Measurements from ENCODE around the gene RAB43. TPM values are rescaled to one million over a fixed set of nuclear protein-coding genes. Genes with fewer than 3 reads are reported as not detected.

The RAB43 gene
- polyA plus RNA-seq, 2 of the 4 experiments (the other 2 are of a cell fraction) = 1.6 to 2.9 TPM

DNA sequence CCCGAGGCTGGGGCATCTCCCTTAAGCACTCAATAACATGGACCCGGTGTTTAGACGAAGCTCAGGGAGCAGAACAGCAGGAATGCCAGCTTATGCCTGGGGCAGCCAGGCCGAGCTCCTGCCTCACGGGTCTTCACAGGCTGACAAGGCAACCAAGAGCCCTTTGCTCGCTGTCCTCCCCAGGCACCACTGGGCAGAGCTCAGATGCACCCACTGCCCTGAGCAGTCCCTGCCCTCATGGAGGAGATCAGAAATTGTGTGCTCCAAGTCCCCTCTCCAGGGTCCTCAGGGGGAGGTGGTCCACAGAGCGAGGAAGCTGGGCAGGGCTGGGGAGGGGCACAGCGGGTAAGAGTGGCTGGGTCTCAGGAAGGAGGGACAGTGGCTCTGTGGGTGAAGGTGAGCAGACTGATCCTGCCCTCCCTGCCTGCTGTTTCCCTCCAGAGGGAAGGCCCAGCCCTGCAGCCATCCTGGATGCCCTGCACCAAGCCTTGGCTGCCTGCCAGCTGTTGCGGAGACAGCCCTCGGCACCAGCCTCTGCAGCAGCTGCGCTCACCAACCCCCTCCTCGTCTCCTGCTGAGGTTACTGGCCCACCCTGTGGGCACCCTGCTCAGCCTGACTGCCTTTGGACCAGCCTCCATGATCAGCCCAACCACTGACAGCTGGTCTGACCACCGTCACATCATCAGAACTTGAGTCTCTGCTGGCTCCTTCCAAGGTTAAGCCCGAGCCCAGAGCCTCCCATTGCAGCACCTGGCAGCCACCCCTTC, 82.1 kb downstream of the RAB43 start:
- FAIRE-seq (no peak), ATAC-seq (peak in 1 of 2 experiments; percentile 31; a peak in 2 of 6 replicates), DNase-seq (ENCODE audit: low read depth in 1 of 2, low spot score in 1 of 2) (no peak)
- 66% methylated on average over 14 of the region's 14 CpGs for WGBS (ENCODE audit: missing lambda C conversion rate)
- Histone ChIP-seq H3K4me1 (no peaks in the 10 kb centered on the region), H3K4me2 (no peak overlapping the region), H3K4me3 (no peak overlapping the region), H3K27ac (no peak overlapping the region), H3K9me3 (no peaks in the 10 kb centered on the region)
- ChIA-PET CTCF (interaction anchor here (2.6 to 3.3 kb wide), 2 partner anchors 13 to 14 kb away, joined by 9 to 16 read pairs; no protein-coding TSS in a partner anchor), POLR2A (no interaction called here)
- TF ChIP-seq, protein P1, sequence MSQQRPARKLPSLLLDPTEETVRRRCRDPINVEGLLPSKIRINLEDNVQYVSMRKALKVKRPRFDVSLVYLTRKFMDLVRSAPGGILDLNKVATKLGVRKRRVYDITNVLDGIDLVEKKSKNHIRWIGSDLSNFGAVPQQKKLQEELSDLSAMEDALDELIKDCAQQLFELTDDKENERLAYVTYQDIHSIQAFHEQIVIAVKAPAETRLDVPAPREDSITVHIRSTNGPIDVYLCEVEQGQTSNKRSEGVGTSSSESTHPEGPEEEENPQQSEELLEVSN (IDR thresholded peaks at IDR 0.05; ENCODE audit: borderline replicate concordance, low read depth) = no peak
- TF ChIP-seq MYC (IDR thresholded peaks at IDR 0.05; ENCODE audit: borderline replicate concordance, low read length) (no peak), MAZ (IDR thresholded peaks at IDR 0.05; ENCODE audit: borderline replicate concordance, low read depth, low read length) (no peak), POLR2A (IDR thresholded peaks at IDR 0.05; ENCODE audit: low read length) (no peak), ZNF302 (CRISPR knock-in tag; IDR thresholded peaks at IDR 0.05) (no peak), FOSB (CRISPR knock-in tag; IDR thresholded peaks at IDR 0.05) (no peak), NFE2L2 (conservative IDR thresholded peaks at IDR 0.05; ENCODE audit: low read length) (no peak), ZSCAN20 (CRISPR knock-in tag; IDR thresholded peaks at IDR 0.05) (no peak)
- TF ChIP-seq, protein P2, sequence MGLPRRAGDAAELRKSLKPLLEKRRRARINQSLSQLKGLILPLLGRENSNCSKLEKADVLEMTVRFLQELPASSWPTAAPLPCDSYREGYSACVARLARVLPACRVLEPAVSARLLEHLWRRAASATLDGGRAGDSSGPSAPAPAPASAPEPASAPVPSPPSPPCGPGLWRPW (IDR thresholded peaks at IDR 0.05) = no peak
- TF ChIP-seq, protein P3, sequence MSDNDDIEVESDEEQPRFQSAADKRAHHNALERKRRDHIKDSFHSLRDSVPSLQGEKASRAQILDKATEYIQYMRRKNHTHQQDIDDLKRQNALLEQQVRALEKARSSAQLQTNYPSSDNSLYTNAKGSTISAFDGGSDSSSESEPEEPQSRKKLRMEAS (IDR thresholded peaks at IDR 0.05) = no peak

DNA sequence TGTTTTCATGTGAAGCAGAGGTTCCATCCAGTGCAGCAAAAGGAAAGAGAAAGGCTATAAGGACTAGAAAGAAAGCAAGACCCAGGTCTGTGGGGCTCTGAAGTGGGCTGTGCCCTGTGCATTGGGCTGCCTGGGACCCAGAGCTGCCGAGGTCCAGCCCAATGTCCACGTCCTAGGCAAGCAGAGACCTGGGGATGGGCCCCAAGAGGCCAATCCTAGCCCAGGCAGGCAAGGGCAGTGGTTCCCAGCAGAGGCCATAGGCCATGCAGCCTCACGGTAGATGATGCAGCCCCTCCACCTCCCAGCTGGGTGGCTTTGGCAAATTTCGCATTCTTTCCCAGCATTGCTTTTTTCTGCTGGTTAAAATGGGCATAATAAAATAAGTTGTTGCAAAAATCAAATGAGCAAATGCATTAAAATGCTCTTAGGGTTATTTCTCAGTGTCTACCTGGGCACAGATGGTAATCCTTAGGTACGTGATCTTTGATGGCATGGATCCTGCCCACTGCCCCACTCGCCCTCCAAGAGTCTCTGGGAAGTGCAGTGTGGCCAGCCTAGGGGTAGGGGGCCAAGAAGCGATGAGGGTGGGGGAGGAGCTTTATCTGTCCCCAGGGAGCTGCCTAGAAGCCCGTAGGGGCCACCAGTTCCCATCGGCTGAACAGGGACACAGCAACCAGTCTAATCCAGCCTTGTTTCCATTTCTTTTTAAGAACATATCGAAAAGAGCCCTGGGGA, 83.3 kb downstream of the RAB43 start:
- no peak for FAIRE-seq
- no peak for DNase-seq (ENCODE audit: low read depth in 1 of 2, low spot score in 1 of 2)
- ChIA-PET POLR2A (no interaction called here), CTCF (interaction anchor here (2.6 to 3.3 kb wide), 2 partner anchors 11 to 15 kb away, joined by 9 to 16 read pairs; no protein-coding TSS in a partner anchor)
- H3K4me2 ChIP-seq = no peak overlapping the region
- TF ChIP-seq, protein P4, sequence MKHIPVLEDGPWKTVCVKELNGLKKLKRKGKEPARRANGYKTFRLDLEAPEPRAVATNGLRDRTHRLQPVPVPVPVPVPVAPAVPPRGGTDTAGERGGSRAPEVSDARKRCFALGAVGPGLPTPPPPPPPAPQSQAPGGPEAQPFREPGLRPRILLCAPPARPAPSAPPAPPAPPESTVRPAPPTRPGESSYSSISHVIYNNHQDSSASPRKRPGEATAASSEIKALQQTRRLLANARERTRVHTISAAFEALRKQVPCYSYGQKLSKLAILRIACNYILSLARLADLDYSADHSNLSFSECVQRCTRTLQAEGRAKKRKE (CRISPR knock-in tag; IDR thresholded peaks at IDR 0.05; ENCODE audit: low read depth) = no peak
- no peak for TF ChIP-seq FOXS1 (CRISPR knock-in tag; IDR thresholded peaks at IDR 0.05)
- TF ChIP-seq, protein P5, sequence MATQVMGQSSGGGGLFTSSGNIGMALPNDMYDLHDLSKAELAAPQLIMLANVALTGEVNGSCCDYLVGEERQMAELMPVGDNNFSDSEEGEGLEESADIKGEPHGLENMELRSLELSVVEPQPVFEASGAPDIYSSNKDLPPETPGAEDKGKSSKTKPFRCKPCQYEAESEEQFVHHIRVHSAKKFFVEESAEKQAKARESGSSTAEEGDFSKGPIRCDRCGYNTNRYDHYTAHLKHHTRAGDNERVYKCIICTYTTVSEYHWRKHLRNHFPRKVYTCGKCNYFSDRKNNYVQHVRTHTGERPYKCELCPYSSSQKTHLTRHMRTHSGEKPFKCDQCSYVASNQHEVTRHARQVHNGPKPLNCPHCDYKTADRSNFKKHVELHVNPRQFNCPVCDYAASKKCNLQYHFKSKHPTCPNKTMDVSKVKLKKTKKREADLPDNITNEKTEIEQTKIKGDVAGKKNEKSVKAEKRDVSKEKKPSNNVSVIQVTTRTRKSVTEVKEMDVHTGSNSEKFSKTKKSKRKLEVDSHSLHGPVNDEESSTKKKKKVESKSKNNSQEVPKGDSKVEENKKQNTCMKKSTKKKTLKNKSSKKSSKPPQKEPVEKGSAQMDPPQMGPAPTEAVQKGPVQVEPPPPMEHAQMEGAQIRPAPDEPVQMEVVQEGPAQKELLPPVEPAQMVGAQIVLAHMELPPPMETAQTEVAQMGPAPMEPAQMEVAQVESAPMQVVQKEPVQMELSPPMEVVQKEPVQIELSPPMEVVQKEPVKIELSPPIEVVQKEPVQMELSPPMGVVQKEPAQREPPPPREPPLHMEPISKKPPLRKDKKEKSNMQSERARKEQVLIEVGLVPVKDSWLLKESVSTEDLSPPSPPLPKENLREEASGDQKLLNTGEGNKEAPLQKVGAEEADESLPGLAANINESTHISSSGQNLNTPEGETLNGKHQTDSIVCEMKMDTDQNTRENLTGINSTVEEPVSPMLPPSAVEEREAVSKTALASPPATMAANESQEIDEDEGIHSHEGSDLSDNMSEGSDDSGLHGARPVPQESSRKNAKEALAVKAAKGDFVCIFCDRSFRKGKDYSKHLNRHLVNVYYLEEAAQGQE (IDR thresholded peaks at IDR 0.05) = no peak
- TF ChIP-seq NR3C1 (IDR thresholded peaks at IDR 0.05) = no peak
- TF ChIP-seq NPAS2 (CRISPR knock-in tag; IDR thresholded peaks at IDR 0.05; ENCODE audit: borderline replicate concordance) = no peak
- no peak for TF ChIP-seq HOXB5 (CRISPR knock-in tag; IDR thresholded peaks at IDR 0.05)
- no peak overlapping the region for H3K4me3 ChIP-seq
- H3K27ac ChIP-seq = no peak overlapping the region
- 52% methylated on average over 10 of the region's 10 CpGs for WGBS (ENCODE audit: missing lambda C conversion rate)
- ATAC-seq = no peak
- H3K9me3 ChIP-seq = no peaks in the 10 kb centered on the region
- H3K4me1 ChIP-seq = no peaks in the 10 kb centered on the region

Other genes starting within 250 kb of the RAB43 start
- 24.1 and 26.1 TPM in 2 replicates for gene ACAD9, start 242.2 kb downstream of the RAB43 start, polyA plus RNA-seq (2011; rRNA removed)
- 28.3 to 29.2 TPM (median 28.7 TPM) in 3 replicates for gene ACAD9, start 242.2 kb downstream of the RAB43 start, polyA plus RNA-seq (2017; fragmentation: RNase III; extraction: RNeasy Plus Mini Kit Qiagen cat#74134 plus additional on column Dnase treatment)
- gene CFAP92, start 127.7 kb downstream of the RAB43 start, polyA plus RNA-seq (2011; rRNA removed) = 0.05 TPM in 1 of 2 replicates, not detected in the other
- gene CFAP92, start 127.7 kb downstream of the RAB43 start, polyA plus RNA-seq (2017; fragmentation: RNase III; extraction: RNeasy Plus Mini Kit Qiagen cat#74134 plus additional on column Dnase treatment) = not detected in 3 replicates
- 0.04 and 0.07 TPM in 2 replicates for gene EFCC1, start 120.5 kb downstream of the RAB43 start, polyA plus RNA-seq (2011; rRNA removed)
- gene EFCC1, start 120.5 kb downstream of the RAB43 start, polyA plus RNA-seq (2017; fragmentation: RNase III; extraction: RNeasy Plus Mini Kit Qiagen cat#74134 plus additional on column Dnase treatment) = not detected in 3 replicates
- gene GP9, start 61.0 kb downstream of the RAB43 start, polyA plus RNA-seq (2011; rRNA removed) = not detected in 2 replicates
- gene GP9, start 61.0 kb downstream of the RAB43 start, polyA plus RNA-seq (2017; fragmentation: RNase III; extraction: RNeasy Plus Mini Kit Qiagen cat#74134 plus additional on column Dnase treatment) = not detected in 3 replicates
- gene ISY1, start 39.3 kb upstream of the RAB43 start, polyA plus RNA-seq (2011; rRNA removed) = 21.3 and 27.6 TPM in 2 replicates
- gene ISY1, start 39.3 kb upstream of the RAB43 start, polyA plus RNA-seq (2017; fragmentation: RNase III; extraction: RNeasy Plus Mini Kit Qiagen cat#74134 plus additional on column Dnase treatment) = 21.4 to 24.1 TPM (median 23.2 TPM) in 3 replicates
- gene CNBP, start 62.1 kb upstream of the RAB43 start, polyA plus RNA-seq (2011; rRNA removed) = 309 and 365 TPM in 2 replicates
- gene CNBP, start 62.1 kb upstream of the RAB43 start, polyA plus RNA-seq (2017; fragmentation: RNase III; extraction: RNeasy Plus Mini Kit Qiagen cat#74134 plus additional on column Dnase treatment) = 304 to 324 TPM (median 312 TPM) in 3 replicates
- 86.5 and 90.2 TPM in 2 replicates for gene COPG1, start 127.8 kb upstream of the RAB43 start, polyA plus RNA-seq (2011; rRNA removed)
- gene COPG1, start 127.8 kb upstream of the RAB43 start, polyA plus RNA-seq (2017; fragmentation: RNase III; extraction: RNeasy Plus Mini Kit Qiagen cat#74134 plus additional on column Dnase treatment) = 72.2 to 90.0 TPM (median 80.6 TPM) in 3 replicates
- 35.2 and 38.3 TPM in 2 replicates for gene HMCES, start 157.1 kb upstream of the RAB43 start, polyA plus RNA-seq (2011; rRNA removed)
- 38.1 to 40.1 TPM (median 39.9 TPM) in 3 replicates for gene HMCES, start 157.1 kb upstream of the RAB43 start, polyA plus RNA-seq (2017; fragmentation: RNase III; extraction: RNeasy Plus Mini Kit Qiagen cat#74134 plus additional on column Dnase treatment)